ENCODE data around the gene INTS7. TPM values are rescaled to one million over a fixed set of nuclear protein-coding genes. Genes with fewer than 3 reads are reported as not detected.

The INTS7 gene
- polyA plus RNA-seq, 6 donors from 2014 or later: 5.8 to 13.4 (median 8.4) TPM

GRCh38 chr1:211895126-211895759, 140.1 kb downstream of the INTS7 start:
- H3K36me3 Mint-ChIP-seq: no peaks in the 10 kb centered on the region
- DNase-seq (no peak), ATAC-seq (ENCODE audit: low read depth in 2 of 2) (no peak)
- no peaks in the 10 kb centered on the region for H3K27me3 Mint-ChIP-seq
- peaks cover 0 to 3% (median 0%) of the 10 kb centered on the region in 7 donors for H3K9me3 Mint-ChIP-seq
- H3K27ac Mint-ChIP-seq: peak overlapping the region in 1 of 6 donors; percentile 50
- H3K4me3 Mint-ChIP-seq: no peak overlapping the region
- H3K4me1 Mint-ChIP-seq: no peaks in the 10 kb centered on the region

- no peak overlapping the region for H3K4me3 Mint-ChIP-seq
- ATAC-seq (ENCODE audit: low read depth in 2 of 2): no peak
- no peaks in the 10 kb centered on the region for H3K27me3 Mint-ChIP-seq
- no peak for DNase-seq
- no peaks in the 10 kb centered on the region for H3K36me3 Mint-ChIP-seq
- peak overlapping the region in 3 of 6 donors; percentile 5 to 36 (median 23) for H3K27ac Mint-ChIP-seq
- H3K9me3 Mint-ChIP-seq: peaks cover 0 to 6% (median 0%) of the 10 kb centered on the region in 7 donors
- H3K4me1 Mint-ChIP-seq: no peaks in the 10 kb centered on the region
Observed at GRCh38 chr1:211894312-211894711, 141.0 kb downstream of the INTS7 start.

DNA sequence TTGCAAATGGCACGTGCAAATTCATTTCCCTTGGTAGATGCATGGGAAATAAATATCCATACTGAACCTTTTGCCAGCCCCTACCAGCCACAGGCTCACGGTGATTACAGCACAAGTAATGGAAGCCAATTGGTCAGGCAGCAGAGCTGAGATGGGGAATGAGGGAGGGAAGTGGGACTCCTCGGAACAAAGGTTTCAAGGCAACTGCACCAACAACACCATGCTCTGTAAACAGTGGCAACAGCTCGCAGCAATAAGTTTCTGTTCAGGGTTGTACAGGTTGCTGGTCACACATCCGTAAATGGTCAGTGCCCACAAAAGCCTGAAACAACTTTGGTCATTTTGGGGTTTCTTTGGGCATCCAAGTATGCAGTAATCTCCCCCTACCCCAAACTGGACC, 142.1 kb downstream of the INTS7 start:
- no peak for ATAC-seq (ENCODE audit: low read depth in 2 of 2)
- H3K27ac Mint-ChIP-seq: no peak overlapping the region
- H3K4me3 Mint-ChIP-seq: no peak overlapping the region
- no peaks in the 10 kb centered on the region for H3K4me1 Mint-ChIP-seq
- H3K9me3 Mint-ChIP-seq: peaks cover 0 to 8% (median 0%) of the 10 kb centered on the region in 7 donors
- peaks cover 0 to 1% (median under 1%) of the 10 kb centered on the region in 3 donors for H3K27me3 Mint-ChIP-seq
- H3K36me3 Mint-ChIP-seq: no peaks in the 10 kb centered on the region
- DNase-seq: no peak

GRCh38 chr1:211892577-211892976, 142.8 kb downstream of the INTS7 start:
- Mint-ChIP-seq H3K4me3 (no peak overlapping the region), H3K27ac (no peak overlapping the region), H3K36me3 (no peaks in the 10 kb centered on the region), H3K27me3 (peaks cover 4 to 8% (median 7%) of the 10 kb centered on the region in 3 donors), H3K9me3 (peaks cover 0 to 8% (median 0%) of the 10 kb centered on the region in 7 donors), H3K4me1 (peaks cover 0 to 5% (median 0%) of the 10 kb centered on the region in 3 donors)
- ATAC-seq (ENCODE audit: low read depth in 2 of 2): no peak
- no peak for DNase-seq

GRCh38 chr1:211891708-211892107, 143.6 kb downstream of the INTS7 start:
- no peak for DNase-seq
- Mint-ChIP-seq H3K27ac (no peak overlapping the region), H3K4me1 (peaks cover 0 to 5% (median 0%) of the 10 kb centered on the region in 3 donors), H3K36me3 (no peaks in the 10 kb centered on the region), H3K4me3 (no peak overlapping the region), H3K9me3 (peaks cover 0 to 8% (median 0%) of the 10 kb centered on the region in 7 donors), H3K27me3 (peaks cover 6 to 10% (median 7%) of the 10 kb centered on the region in 3 donors)
- no peak for ATAC-seq (ENCODE audit: low read depth in 2 of 2)

Other genes with a start within 250 kb of the INTS7 start
- 10 to 100 TPM; 29.1 to 43.4 (median 35.4) TPM for gene LPGAT1, start 204.8 kb downstream of the INTS7 start, polyA plus RNA-seq (ENCODE audit: low read depth in 6 of 6)
- gene DTL, start 191 bp upstream of the INTS7 start, polyA plus RNA-seq (ENCODE audit: low read depth in 6 of 6): 1 to 10 TPM in 1 of 6 donors, under 1 TPM in 4, not detected in 1; 0.17 to 1.2 (median 0.71) TPM
- gene PPP2R5A, start 249.9 kb upstream of the INTS7 start, polyA plus RNA-seq (ENCODE audit: low read depth in 6 of 6): 10 to 100 TPM; 22.0 to 38.2 (median 31.7) TPM

All from naive B cell (primary cell).